Measurements from ENCODE around the gene IL17RD.

Gene IL17RD

DNA sequence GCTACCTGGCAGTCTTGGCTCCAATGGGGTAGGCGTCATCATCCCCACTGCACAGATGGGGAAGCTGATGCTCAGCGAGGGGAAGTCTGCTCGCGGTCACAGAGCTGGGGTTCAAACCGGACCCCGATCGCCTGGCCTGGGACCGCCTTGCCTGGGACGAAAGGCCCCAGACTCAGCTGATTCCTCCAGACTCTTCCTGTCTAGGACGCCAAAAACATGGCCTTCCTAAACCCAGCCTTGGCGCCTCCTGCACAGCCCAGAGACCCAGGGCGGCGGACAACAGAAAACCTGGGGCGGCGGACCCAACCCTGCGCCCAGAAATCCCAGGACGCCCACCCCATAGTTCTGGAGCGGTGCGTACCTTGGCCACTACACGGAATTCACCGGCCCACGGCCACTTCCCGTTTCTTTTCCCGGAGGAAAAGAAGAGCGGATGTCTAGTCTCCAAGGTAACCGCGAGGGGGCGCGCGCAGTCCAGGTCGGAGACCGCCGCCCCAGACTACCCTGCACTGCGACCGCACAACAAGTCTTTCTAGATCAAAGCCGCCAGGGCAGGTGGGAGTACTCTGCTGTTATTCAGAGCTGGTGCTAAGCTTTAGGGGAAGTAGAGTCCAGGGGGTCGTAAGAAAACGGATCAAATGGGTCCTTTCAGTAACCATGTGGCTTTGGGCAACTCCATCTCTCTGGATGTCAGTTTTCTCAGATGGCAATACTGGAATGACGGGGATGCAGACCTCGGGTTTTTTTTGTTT, 4.9 kb upstream of the IL17RD start:
- Histone ChIP-seq H3K9me3 (ENCODE audit: control insufficient read depth, insufficient read depth, low read depth, low read length) (no peaks in the 10 kb centered on the region), H3K36me3 (ENCODE audit: control insufficient read depth in 2 of 2, insufficient read depth in 1 of 2, low read length in 2 of 2) (no peaks in the 10 kb centered on the region), H3K27ac (ENCODE audit: extremely low read depth, low read depth, low read length) (no peak overlapping the region; the same call in 1 of the 2 replicates), H3K4me3 (ENCODE audit: low read depth, low read length) (peak overlapping the region; percentile 44), H3K4me1 (ENCODE audit: control insufficient read depth, insufficient read depth, low read length) (no peaks in the 10 kb centered on the region)
- POLR2A ChIA-PET, result no interaction called here
- CTCF ChIA-PET, result interaction anchor here (0.6 to 2.2 kb wide), 20 partner anchors 9 to 688 kb away, joined by 3 to 10 read pairs (median 3); no protein-coding TSS in a partner anchor
- TF ChIP-seq, protein P1, sequence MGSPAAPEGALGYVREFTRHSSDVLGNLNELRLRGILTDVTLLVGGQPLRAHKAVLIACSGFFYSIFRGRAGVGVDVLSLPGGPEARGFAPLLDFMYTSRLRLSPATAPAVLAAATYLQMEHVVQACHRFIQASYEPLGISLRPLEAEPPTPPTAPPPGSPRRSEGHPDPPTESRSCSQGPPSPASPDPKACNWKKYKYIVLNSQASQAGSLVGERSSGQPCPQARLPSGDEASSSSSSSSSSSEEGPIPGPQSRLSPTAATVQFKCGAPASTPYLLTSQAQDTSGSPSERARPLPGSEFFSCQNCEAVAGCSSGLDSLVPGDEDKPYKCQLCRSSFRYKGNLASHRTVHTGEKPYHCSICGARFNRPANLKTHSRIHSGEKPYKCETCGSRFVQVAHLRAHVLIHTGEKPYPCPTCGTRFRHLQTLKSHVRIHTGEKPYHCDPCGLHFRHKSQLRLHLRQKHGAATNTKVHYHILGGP (tag by site-specific recombination; IDR thresholded peaks at IDR 0.05), result no peak
- no peak for TF ChIP-seq ZNF202 (tag by site-specific recombination; IDR thresholded peaks at IDR 0.05; ENCODE audit: borderline replicate concordance)
- TF ChIP-seq, protein P2, sequence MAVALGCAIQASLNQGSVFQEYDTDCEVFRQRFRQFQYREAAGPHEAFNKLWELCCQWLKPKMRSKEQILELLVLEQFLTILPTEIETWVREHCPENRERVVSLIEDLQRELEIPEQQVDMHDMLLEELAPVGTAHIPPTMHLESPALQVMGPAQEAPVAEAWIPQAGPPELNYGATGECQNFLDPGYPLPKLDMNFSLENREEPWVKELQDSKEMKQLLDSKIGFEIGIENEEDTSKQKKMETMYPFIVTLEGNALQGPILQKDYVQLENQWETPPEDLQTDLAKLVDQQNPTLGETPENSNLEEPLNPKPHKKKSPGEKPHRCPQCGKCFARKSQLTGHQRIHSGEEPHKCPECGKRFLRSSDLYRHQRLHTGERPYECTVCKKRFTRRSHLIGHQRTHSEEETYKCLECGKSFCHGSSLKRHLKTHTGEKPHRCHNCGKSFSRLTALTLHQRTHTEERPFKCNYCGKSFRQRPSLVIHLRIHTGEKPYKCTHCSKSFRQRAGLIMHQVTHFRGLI (tag by site-specific recombination; IDR thresholded peaks at IDR 0.05), result no peak
- no peak for TF ChIP-seq ZBTB20 (tag by site-specific recombination; IDR thresholded peaks at IDR 0.05)
- TF ChIP-seq KLF1 (tag by site-specific recombination; IDR thresholded peaks at IDR 0.05), result no peak
- no peak for TF ChIP-seq OSR2 (tag by site-specific recombination; IDR thresholded peaks at IDR 0.05)
- TF ChIP-seq, protein P3, sequence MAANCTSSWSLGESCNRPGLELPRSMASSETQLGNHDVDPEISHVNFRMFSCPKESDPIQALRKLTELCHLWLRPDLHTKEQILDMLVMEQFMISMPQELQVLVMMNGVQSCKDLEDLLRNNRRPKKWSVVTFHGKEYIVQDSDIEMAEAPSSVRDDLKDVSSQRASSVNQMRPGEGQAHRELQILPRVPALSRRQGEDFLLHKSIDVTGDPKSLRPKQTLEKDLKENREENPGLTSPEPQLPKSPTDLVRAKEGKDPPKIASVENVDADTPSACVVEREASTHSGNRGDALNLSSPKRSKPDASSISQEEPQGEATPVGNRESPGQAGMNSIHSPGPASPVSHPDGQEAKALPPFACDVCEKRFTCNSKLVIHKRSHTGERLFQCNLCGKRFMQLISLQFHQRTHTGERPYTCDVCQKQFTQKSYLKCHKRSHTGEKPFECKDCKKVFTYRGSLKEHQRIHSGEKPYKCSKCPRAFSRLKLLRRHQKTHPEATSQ (tag by site-specific recombination; IDR thresholded peaks at IDR 0.05), result no peak
- 0 out of 2 replicates have a peak, but pooled peaks have one; percentile 34 for TF ChIP-seq ZEB2 (tag by site-specific recombination; IDR thresholded peaks at IDR 0.05)
- TF ChIP-seq, protein P4, sequence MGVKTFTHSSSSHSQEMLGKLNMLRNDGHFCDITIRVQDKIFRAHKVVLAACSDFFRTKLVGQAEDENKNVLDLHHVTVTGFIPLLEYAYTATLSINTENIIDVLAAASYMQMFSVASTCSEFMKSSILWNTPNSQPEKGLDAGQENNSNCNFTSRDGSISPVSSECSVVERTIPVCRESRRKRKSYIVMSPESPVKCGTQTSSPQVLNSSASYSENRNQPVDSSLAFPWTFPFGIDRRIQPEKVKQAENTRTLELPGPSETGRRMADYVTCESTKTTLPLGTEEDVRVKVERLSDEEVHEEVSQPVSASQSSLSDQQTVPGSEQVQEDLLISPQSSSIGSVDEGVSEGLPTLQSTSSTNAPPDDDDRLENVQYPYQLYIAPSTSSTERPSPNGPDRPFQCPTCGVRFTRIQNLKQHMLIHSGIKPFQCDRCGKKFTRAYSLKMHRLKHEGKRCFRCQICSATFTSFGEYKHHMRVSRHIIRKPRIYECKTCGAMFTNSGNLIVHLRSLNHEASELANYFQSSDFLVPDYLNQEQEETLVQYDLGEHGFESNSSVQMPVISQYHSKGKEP (tag by site-specific recombination; IDR thresholded peaks at IDR 0.05), result no peak
- no peak for TF ChIP-seq ZFP41 (tag by site-specific recombination; IDR thresholded peaks at IDR 0.05; ENCODE audit: borderline replicate concordance)
- TF ChIP-seq GLIS2 (tag by site-specific recombination; IDR thresholded peaks at IDR 0.05), result no peak
- no peak for TF ChIP-seq SP7 (tag by site-specific recombination; IDR thresholded peaks at IDR 0.05)
- no peak for TF ChIP-seq HOXC10 (CRISPR knock-in tag; IDR thresholded peaks at IDR 0.05)
- no peak for TF ChIP-seq ZNF510 (tag by site-specific recombination; IDR thresholded peaks at IDR 0.05; ENCODE audit: insufficient replicate concordance)
- no peak for TF ChIP-seq ZNF792 (tag by site-specific recombination; IDR thresholded peaks at IDR 0.05)
- TF ChIP-seq, protein P5, sequence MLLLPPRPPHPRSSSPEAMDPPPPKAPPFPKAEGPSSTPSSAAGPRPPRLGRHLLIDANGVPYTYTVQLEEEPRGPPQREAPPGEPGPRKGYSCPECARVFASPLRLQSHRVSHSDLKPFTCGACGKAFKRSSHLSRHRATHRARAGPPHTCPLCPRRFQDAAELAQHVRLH (tag by site-specific recombination; IDR thresholded peaks at IDR 0.05), result no peak; the same call in 1 of the 2 replicates
- TF ChIP-seq, protein P6, sequence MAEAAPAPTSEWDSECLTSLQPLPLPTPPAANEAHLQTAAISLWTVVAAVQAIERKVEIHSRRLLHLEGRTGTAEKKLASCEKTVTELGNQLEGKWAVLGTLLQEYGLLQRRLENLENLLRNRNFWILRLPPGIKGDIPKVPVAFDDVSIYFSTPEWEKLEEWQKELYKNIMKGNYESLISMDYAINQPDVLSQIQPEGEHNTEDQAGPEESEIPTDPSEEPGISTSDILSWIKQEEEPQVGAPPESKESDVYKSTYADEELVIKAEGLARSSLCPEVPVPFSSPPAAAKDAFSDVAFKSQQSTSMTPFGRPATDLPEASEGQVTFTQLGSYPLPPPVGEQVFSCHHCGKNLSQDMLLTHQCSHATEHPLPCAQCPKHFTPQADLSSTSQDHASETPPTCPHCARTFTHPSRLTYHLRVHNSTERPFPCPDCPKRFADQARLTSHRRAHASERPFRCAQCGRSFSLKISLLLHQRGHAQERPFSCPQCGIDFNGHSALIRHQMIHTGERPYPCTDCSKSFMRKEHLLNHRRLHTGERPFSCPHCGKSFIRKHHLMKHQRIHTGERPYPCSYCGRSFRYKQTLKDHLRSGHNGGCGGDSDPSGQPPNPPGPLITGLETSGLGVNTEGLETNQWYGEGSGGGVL (tag by site-specific recombination; IDR thresholded peaks at IDR 0.05), result no peak
- TF ChIP-seq ZNF175 (tag by site-specific recombination; IDR thresholded peaks at IDR 0.05), result no peak
- no peak for TF ChIP-seq ZNF791 (tag by site-specific recombination; IDR thresholded peaks at IDR 0.05)
- TF ChIP-seq, protein P7, sequence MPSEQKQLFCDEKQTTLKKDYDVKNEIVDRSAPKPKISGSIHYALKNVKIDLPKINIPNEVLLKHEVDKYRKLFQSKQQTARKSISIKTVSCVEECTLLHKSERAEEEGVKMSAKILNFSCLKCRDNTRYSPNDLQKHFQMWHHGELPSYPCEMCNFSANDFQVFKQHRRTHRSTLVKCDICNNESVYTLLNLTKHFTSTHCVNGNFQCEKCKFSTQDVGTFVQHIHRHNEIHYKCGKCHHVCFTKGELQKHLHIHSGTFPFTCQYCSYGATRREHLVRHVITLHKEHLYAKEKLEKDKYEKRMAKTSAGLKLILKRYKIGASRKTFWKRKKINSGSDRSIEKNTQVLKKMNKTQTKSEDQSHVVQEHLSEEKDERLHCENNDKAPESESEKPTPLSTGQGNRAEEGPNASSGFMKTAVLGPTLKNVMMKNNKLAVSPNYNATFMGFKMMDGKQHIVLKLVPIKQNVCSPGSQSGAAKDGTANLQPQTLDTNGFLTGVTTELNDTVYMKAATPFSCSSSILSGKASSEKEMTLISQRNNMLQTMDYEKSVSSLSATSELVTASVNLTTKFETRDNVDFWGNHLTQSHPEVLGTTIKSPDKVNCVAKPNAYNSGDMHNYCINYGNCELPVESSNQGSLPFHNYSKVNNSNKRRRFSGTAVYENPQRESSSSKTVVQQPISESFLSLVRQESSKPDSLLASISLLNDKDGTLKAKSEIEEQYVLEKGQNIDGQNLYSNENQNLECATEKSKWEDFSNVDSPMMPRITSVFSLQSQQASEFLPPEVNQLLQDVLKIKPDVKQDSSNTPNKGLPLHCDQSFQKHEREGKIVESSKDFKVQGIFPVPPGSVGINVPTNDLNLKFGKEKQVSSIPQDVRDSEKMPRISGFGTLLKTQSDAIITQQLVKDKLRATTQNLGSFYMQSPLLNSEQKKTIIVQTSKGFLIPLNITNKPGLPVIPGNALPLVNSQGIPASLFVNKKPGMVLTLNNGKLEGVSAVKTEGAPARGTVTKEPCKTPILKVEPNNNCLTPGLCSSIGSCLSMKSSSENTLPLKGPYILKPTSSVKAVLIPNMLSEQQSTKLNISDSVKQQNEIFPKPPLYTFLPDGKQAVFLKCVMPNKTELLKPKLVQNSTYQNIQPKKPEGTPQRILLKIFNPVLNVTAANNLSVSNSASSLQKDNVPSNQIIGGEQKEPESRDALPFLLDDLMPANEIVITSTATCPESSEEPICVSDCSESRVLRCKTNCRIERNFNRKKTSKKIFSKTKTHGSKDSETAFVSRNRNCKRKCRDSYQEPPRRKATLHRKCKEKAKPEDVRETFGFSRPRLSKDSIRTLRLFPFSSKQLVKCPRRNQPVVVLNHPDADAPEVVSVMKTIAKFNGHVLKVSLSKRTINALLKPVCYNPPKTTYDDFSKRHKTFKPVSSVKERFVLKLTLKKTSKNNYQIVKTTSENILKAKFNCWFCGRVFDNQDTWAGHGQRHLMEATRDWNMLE (tag by site-specific recombination; conservative IDR thresholded peaks at IDR 0.05; ENCODE audit: low read depth), result peak; percentile 51
- TF ChIP-seq, protein P8, sequence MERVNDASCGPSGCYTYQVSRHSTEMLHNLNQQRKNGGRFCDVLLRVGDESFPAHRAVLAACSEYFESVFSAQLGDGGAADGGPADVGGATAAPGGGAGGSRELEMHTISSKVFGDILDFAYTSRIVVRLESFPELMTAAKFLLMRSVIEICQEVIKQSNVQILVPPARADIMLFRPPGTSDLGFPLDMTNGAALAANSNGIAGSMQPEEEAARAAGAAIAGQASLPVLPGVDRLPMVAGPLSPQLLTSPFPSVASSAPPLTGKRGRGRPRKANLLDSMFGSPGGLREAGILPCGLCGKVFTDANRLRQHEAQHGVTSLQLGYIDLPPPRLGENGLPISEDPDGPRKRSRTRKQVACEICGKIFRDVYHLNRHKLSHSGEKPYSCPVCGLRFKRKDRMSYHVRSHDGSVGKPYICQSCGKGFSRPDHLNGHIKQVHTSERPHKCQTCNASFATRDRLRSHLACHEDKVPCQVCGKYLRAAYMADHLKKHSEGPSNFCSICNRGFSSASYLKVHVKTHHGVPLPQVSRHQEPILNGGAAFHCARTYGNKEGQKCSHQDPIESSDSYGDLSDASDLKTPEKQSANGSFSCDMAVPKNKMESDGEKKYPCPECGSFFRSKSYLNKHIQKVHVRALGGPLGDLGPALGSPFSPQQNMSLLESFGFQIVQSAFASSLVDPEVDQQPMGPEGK (tag by site-specific recombination; IDR thresholded peaks at IDR 0.05), result 0 out of 2 replicates have a peak, but pooled peaks have one; percentile 17
